HG02870 (cell line): ENCODE results near the gene RAB43.

Experiments
- ATAC-seq: cut with Tn5 transposase; IDR thresholded peaks from one replicate; pipeline ENCODE4 v1.9.1; 2021; ENCODE audit warnings: mild to moderate bottlenecking, moderate library complexity; ENCODE audit not compliant: unreplicated experiment

RAB43 gene

DNA sequence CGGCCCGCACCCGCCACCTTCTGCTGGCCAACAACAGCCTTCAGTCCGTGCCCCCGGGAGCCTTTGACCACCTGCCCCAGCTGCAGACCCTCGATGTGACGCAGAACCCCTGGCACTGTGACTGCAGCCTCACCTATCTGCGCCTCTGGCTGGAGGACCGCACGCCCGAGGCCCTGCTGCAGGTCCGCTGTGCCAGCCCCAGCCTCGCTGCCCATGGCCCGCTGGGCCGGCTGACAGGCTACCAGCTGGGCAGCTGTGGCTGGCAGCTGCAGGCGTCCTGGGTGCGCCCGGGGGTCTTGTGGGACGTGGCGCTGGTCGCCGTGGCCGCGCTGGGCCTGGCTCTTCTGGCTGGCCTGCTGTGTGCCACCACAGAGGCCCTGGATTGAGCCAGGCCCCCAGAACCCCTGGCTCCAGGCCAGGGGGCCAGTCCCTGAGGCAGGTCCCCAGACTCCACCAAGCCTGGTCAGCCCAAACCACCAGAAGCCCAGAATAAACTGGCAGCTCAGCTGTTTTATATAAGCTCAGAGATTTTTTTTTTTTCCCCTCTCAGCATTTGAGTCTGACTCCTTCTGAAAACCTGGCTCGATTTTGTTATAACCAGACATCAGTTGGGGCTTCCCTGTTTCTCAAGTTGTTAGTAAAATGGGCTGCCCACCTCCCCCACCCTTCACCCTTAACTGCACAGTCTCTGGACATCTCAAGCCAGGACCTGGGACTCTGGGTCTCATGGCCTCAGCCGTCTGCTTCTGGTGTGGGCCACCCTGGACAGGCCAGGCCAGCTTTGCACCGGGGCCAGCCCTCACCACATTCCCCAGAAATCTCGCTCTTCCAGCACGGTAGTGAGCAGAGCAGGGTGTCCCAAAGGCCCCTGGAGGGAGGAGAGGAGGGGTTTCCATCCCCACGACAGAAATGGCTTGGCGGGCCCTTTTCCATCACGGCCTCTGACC, 59.4 kb downstream of the RAB43 start:
- no peak for ATAC-seq

GRCh38 chr3:129061023-129061887, 60.3 kb downstream of the RAB43 start:
- ATAC-seq, result no peak

GRCh38 chr3:129060276-129061022, 61.2 kb downstream of the RAB43 start, which contains the start of gene GP9:
GP9 (plus strand) TSS chr3:129060779; CDS start chr3:129061740, 961 bp downstream.
- no peak for ATAC-seq

- ATAC-seq, result no peak
Measured at GRCh38 chr3:129059311-129059958, 62.2 kb downstream of the RAB43 start.

GRCh38 chr3:129058441-129059200, 63.0 kb downstream of the RAB43 start:
- ATAC-seq, result no peak

DNA sequence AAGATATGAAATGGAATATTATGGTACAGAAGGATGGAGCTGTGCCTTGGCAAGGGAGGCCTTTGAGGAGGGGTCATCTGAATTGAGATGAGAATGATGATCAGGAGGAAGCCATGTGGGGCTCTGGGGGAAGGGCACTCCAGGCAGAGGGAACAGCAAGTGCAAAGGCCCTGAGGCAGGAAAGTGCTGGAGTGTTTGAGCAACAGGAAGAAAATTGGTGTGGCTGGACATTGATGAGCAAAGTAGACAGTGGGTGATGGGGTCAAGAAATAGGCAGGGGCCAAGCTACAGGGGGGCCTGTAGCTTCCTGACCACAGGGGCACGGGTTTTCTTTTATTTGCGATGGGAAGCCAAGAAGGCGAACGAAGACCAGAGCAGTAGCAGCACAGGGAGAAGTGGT, 64.4 kb downstream of the RAB43 start:
- ATAC-seq, result no peak

GRCh38 chr3:129056451-129057173, 65.0 kb downstream of the RAB43 start:
- no peak for ATAC-seq

DNA sequence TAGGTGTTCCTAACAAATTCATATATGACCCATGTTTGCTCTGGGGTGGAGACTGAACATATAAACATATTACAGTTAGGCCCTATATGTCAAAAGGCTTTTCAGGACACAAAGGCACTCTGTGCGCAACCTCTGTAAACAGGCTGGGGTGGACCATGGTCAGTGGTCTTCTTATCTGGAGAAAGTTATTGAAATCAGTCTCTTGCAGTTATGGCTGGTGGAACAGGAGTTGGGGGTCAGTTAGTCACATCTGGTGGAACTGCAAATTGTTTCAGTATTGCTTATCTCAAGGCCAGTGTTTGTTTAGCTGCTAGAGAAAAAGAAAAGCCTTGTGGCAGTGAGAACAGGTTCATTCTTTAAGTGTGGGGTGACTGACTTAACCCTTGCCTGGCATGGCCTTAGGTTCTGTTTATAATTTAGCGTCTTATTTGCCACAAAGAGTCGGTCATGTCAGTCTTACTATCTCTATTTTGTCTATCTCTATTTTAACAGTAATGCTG, 66.9 kb downstream of the RAB43 start:
- no peak for ATAC-seq

DNA sequence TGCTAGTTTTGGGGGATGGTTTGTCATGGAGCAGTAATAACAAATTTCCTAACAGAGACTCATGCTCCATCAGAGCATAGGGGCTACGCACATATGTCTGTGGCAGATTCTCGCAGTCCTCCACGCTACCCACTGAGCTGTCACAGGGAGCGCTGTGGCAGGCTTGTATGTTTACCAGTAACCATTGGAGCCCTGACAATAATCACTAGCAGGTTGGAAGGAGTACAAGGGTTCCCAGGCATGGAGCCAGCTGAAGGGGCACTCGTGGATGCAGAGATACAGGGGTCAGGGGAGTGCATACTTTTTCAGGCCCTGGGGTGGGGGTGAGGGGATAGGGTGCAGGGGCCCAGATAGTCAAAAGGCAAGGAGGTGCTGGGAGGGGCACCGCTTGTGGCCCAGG, 68.9 kb downstream of the RAB43 start:
- no peak for ATAC-seq

DNA sequence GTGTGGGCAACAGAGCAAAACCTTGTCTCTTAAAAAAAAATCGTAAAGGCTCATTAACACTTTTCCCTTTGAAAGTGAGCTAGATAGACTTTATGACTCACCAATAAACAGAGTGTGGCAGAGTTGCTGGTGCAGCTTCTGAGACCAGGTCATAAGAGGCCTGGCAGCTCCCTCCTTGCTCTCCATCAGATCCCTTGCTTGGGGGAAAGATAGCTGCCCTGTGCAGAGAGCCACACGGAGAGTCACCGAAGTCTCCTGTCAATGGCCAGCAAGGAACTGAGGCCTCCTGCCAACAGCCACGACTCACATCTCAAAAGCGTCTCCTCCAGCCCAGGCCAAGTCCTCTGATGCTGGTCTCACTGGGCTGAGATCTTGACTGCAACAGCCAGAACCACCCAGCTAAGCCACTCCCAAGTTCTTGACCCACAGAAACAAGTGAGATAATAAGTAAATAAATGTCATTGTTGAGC, 69.7 kb downstream of the RAB43 start:
- ATAC-seq, result no peak

GRCh38 chr3:129050556-129051295, 70.9 kb downstream of the RAB43 start:
- no peak for ATAC-seq

- no peak for ATAC-seq
Measured at GRCh38 chr3:129047553-129047839, 74.1 kb downstream of the RAB43 start.

GRCh38 chr3:129046732-129047552, 74.7 kb downstream of the RAB43 start:
- ATAC-seq, result no peak

DNA sequence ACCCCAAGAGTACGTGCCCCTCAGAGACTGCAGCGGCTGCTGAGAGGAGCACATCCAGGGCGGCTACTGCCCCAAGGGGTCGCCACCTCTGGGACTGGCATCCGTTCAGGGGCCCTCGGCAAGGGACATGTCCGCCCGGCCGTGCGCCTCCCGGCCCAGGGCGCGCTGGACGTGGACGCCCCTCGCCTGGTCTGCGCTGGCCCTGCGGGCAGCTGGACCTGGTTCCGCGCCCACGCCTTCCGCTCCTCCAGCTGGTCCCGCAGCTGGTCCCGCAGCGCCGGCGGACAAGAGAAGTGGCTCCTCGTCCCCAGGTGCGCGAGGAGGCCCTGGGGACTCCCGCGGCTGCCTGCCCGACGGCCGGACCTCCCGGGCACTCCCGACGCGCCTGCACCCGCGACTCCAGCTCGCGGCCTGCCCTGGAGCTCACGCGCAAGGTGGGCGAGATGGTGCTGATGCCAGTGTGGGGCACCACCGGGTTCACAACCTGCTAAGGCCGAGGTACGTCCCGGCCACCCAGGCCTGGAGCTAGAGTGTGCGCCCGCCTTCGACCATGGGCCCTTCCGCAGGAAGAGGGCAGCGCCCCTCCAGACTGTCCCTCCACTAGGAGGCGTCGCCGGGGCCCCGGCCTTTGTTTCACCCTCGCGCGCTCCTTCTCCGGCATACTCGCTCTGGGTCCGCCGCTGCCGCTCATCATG, 75.4 kb downstream of the RAB43 start:
- ATAC-seq, result no peak

- no peak for ATAC-seq
Measured at GRCh38 chr3:129045675-129046036, 75.9 kb downstream of the RAB43 start.

DNA sequence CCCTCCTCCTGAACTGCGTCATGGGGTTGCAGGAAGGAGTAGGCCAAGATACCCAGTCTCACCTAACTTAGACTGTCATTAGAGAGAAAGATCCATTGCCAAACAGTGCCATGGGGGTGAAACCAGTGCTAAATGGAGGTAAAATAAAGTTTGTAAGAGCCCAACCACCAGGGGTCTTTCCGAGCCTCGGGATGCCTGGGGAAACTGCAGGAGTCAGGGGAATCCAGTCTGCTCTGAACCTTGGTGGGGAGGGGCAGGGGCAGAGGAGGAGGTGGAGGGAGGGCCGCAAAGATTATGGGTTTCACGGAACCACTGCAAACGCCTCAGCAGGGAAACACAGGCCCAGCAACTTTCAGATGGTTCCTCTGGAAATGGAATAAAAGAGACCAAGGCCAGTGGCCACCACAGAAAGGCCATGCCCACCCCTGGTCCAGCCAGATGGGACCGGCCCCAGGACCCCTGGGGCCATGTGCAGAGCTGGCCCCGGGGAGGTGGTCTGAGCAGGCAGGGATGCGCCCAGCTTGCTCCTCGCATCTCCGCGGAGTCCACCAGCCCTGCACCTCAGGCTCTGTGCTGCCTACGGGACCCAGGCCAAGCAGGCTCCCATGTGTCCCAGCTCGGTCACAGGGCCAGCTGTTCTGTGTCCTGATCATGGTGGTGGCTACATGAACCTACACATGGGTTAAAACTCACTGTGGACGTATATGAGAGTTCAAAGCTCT, 80.9 kb downstream of the RAB43 start:
- no peak for ATAC-seq
